Esophagus muscularis mucosa (tissue), 4 donors: Measurements from ENCODE around the gene LRIT2.

Experiments used
- CTCF ChIP-seq, 3 experiments: fragments of 200-600 bp in 2 of 3; fragments of 450-650 bp in 1 of 3; sonication (generic) in 2 of 3; IDR thresholded peaks; one replicate each; pipeline ENCODE4 v1.5.1; 2017 to 2019; ENCODE audit warnings: antibody characterized with exemption in 3 of 3, mild to moderate bottlenecking in 2 of 3, moderate library complexity in 1 of 3
- EP300 ChIP-seq: sonication (generic); formaldehyde crosslinking; IDR thresholded peaks from one replicate; pipeline ENCODE4 v1.6.1; 2017; ENCODE audit warnings: antibody characterized with exemption
- POLR2A ChIP-seq: fragments of 450-650 bp; IDR thresholded peaks from one replicate; pipeline ENCODE4 v1.6.1; 2017; ENCODE audit warnings: antibody characterized with exemption, moderate library complexity, mild to moderate bottlenecking, low read depth

GRCh38 chr10:84197643-84198042, 27.7 kb downstream of the LRIT2 start:
- no peak for TF ChIP-seq CTCF (IDR thresholded peaks at IDR 0.05)
- no peak for TF ChIP-seq EP300
- no peak for TF ChIP-seq POLR2A
